WERI-Rb-1 (cell line): ENCODE data around the gene DNAAF5.

ENCODE experiments used
- DNase-seq: peaks from one replicate; pipeline ENCODE4 v3.0.0-alpha.2; 2020
- H3K27ac ChIP-seq: fragments of 250-450 bp; sonication (Bioruptor Pico); 2 replicates; pipeline ENCODE4 v1.5.1; 2020; ENCODE audit warnings: mild to moderate bottlenecking, moderate library complexity
- H3K27me3 ChIP-seq: fragments of 250-450 bp; sonication (Bioruptor Pico); 2 replicates; pipeline ENCODE4 v1.5.1; 2021; ENCODE audit warnings: mild to moderate bottlenecking, low read depth, moderate library complexity; ENCODE audit not compliant: insufficient read depth, severe bottlenecking
- H3K36me3 ChIP-seq: fragments of 250-450 bp; sonication (Bioruptor Pico); 2 replicates; pipeline ENCODE4 v1.5.1; 2020; ENCODE audit warnings: mild to moderate bottlenecking, moderate library complexity
- H3K4me3 ChIP-seq: 2 replicates; pipeline ENCODE4 v1.5.1; 2011; ENCODE audit warnings: low read depth, mild to moderate bottlenecking, control low read depth, low read length
- H3K9me3 ChIP-seq: fragments of 250-450 bp; sonication (Bioruptor Pico); 2 replicates; pipeline ENCODE4 v1.5.1; 2021; ENCODE audit warnings: mild to moderate bottlenecking, moderate library complexity; ENCODE audit not compliant: severe bottlenecking
- TF ChIP-seq, protein P1 (sequence below): IDR thresholded peaks from 2 replicates; pipeline ENCODE4 v1.5.1; 2011; ENCODE audit warnings: low read depth, mild to moderate bottlenecking, control low read depth, inconsistent platforms, low read length

Gene DNAAF5

DNA sequence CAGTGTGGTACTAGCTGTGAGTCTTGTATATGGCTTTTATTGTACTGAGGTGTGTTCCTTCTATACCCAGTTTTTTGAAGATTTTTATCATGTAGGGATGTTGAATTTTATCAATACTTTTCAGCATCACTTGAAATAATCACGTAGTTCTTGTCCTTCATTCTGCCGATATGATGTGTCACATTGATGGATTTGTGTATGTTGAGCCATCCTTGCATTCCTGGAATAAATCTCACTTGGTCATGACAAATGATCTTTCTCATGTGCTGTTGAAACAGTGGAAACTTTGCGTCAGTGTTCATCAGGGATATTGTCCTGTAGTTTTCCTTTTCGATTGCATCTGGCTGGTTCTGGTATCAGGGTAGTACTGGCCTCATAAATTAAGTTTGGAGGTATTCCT is 7.7 kb downstream of the DNAAF5 start:
- DNase-seq = no peak
- TF ChIP-seq, protein P1, sequence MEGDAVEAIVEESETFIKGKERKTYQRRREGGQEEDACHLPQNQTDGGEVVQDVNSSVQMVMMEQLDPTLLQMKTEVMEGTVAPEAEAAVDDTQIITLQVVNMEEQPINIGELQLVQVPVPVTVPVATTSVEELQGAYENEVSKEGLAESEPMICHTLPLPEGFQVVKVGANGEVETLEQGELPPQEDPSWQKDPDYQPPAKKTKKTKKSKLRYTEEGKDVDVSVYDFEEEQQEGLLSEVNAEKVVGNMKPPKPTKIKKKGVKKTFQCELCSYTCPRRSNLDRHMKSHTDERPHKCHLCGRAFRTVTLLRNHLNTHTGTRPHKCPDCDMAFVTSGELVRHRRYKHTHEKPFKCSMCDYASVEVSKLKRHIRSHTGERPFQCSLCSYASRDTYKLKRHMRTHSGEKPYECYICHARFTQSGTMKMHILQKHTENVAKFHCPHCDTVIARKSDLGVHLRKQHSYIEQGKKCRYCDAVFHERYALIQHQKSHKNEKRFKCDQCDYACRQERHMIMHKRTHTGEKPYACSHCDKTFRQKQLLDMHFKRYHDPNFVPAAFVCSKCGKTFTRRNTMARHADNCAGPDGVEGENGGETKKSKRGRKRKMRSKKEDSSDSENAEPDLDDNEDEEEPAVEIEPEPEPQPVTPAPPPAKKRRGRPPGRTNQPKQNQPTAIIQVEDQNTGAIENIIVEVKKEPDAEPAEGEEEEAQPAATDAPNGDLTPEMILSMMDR = no peak
- Histone ChIP-seq H3K27ac (no peak overlapping the region), H3K36me3 (peaks cover 44% of the 10 kb centered on the region), H3K9me3 (peaks cover 8% of the 10 kb centered on the region), H3K4me3 (no peak overlapping the region), H3K27me3 (no peaks in the 10 kb centered on the region)

DNA sequence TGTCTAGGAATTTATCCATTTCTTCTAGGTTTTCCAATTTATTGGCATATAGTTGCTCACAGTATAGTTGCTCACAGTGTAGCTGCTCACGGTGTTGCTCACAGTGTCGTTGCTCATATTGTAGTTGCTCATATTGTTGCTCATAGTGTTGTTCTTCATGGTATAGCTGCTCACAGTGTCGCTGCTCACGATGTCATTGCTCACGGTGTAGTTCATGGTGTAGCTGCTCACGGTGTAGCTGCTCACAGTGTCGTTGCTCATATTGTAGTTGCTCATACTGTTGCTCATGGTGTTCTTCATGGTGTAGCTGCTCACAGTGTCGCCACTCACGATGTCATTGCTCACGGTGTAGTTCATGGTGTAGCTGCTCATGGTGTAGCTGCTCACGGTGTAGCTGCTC is 8.3 kb downstream of the DNAAF5 start:
- no peak overlapping the region for H3K4me3 ChIP-seq
- DNase-seq = no peak
- no peak overlapping the region for H3K27ac ChIP-seq
- peaks cover 8% of the 10 kb centered on the region for H3K9me3 ChIP-seq
- peaks cover 42% of the 10 kb centered on the region for H3K36me3 ChIP-seq
- no peaks in the 10 kb centered on the region for H3K27me3 ChIP-seq
- TF ChIP-seq, protein P1 = no peak

DNA sequence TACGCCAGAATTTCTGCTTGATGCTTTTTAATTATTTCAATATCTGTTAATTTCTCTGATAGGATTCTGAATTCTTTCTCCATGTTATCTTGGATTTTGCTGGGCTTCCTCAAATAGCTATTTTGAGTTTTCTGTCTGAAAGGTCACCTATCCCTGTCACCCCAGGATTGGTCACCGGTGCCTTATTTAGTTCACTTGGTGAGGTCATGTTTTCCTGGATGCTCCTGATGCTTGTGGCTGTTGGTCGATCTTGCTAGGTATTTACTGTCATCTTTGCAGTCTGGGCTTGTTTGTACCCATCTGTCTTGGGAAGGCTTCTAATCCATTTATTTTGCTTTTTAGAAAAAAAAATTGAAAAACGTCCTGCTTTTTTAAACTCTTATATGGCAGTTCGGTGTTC is 11.7 kb downstream of the DNAAF5 start:
- H3K36me3 ChIP-seq = peaks cover 40% of the 10 kb centered on the region
- TF ChIP-seq, protein P1 = no peak
- H3K9me3 ChIP-seq = peaks cover 8% of the 10 kb centered on the region
- no peak overlapping the region for H3K27ac ChIP-seq
- no peaks in the 10 kb centered on the region for H3K27me3 ChIP-seq
- DNase-seq = peak; percentile 0
- no peak overlapping the region for H3K4me3 ChIP-seq

DNA sequence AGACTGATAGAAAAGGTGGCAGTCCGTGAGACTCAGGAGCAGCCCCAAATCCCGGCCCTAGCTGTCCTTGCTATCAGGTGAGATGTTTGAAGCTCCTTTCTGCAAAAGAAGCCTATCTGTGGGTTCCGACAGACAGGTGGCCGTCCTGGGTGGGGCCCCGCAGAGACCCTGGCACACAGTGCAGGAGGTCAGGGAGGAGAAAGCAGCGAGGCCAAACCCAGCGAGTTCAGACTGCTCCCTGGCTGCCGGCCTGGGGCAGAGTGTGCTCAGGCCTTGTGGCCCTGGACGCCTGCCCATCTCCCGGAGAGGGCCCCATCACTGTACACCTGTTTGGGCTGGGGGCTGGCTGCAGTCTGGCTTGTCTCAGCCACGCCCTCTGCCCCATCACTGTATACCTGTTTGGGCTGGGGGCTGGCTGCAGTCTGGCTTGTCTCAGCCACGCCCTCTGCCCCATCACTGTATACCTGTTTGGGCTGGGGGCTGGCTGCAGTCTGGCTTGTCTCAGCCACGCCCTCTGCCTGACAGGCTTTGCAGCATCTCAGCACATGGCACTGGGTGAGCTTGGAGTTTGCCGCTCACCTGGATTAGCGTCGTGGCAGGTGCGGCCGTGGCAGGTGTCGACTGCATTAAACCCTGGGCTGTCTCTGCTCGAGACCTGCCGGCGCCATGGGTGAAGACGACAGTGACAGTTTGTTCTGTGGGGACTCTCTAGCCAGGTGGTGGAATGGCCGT is 12.4 kb downstream of the DNAAF5 start:
- Histone ChIP-seq H3K36me3 (peaks cover 35% of the 10 kb centered on the region), H3K27ac (no peak overlapping the region), H3K9me3 (peaks cover 8% of the 10 kb centered on the region), H3K27me3 (no peaks in the 10 kb centered on the region), H3K4me3 (no peak overlapping the region)
- DNase-seq = peak; percentile 20
- TF ChIP-seq, protein P1 = no peak

DNA sequence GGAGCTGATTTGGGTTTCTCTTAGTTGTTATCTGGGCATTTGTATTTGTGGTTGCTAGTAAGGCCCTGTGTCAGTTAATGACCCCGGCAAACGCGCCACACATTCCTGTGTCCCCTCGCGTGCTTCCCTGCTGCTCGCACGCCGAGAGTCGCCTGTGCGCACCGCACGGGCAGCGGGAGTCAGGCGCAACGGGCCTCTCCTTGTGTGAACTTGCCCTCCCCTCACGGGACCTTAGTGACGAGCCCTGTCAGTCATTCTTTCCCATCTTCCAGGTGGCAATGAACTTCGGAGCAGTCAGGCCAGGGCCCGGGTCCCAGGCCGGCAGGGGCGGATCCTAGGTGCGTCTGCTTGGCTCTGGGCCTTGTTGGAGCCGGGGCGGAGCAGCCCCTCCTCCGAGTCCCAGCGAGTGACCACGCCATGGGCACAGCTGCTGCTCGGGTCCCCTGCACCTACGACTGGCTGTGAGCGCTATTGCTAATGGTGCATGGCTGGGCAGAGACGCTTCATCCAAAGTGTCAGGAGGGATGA is 13.0 kb downstream of the DNAAF5 start:
- H3K4me3 ChIP-seq = no peak overlapping the region
- TF ChIP-seq, protein P1 = no peak
- H3K27me3 ChIP-seq = no peaks in the 10 kb centered on the region
- peak overlapping the region; percentile 16; the same call in 1 of the 2 replicates for H3K27ac ChIP-seq
- peak; percentile 3 for DNase-seq
- H3K36me3 ChIP-seq = peaks cover 32% of the 10 kb centered on the region
- peaks cover 5% of the 10 kb centered on the region for H3K9me3 ChIP-seq
